ENCODE data around the gene SCGB2A2. TPM values are rescaled to one million over a fixed set of nuclear protein-coding genes. Genes with fewer than 3 reads are reported as not detected.

Gene SCGB2A2
- total and polyA plus RNA-seq, 8 donors = not detected

GRCh38 chr11:62266558-62266957 is 3.4 kb upstream of the SCGB2A2 start:
- no peak for FAIRE-seq
- DNase-seq = no peak
- H3K9me3 ChIP-seq = no peaks in the 10 kb centered on the region
- H3K27ac ChIP-seq = no peak overlapping the region
- no peak overlapping the region for H3K4me3 ChIP-seq
- no peaks in the 10 kb centered on the region for H3K4me1 ChIP-seq
- intact Hi-C loops (cut with DNase I) = no loop called here
- no peak for TF ChIP-seq CTCF (IDR thresholded peaks at IDR 0.05)
- ATAC-seq = no peak
- 59 to 68% methylated on average over 4 of the region's 4 CpGs for WGBS, 2 donors
- no peaks in the 10 kb centered on the region for H3K36me3 ChIP-seq
- H3K27me3 ChIP-seq = no peaks in the 10 kb centered on the region

- WGBS, 2 donors = 73 to 76% methylated on average over 1 of the region's 1 CpG
- FAIRE-seq = no peak
- intact Hi-C loops (cut with DNase I) = no loop called here
- Histone ChIP-seq H3K9me3 (no peaks in the 10 kb centered on the region), H3K4me3 (no peak overlapping the region), H3K27me3 (no peaks in the 10 kb centered on the region), H3K27ac (no peak overlapping the region), H3K4me1 (no peaks in the 10 kb centered on the region), H3K36me3 (no peaks in the 10 kb centered on the region)
- ATAC-seq = no peak
- TF ChIP-seq CTCF (IDR thresholded peaks at IDR 0.05) = no peak
- no peak for DNase-seq
Measured at GRCh38 chr11:62267050-62267449, 2.9 kb upstream of the SCGB2A2 start.

- ATAC-seq = no peak
- Histone ChIP-seq H3K4me3 (no peak overlapping the region), H3K27ac (no peak overlapping the region), H3K27me3 (no peaks in the 10 kb centered on the region), H3K9me3 (no peaks in the 10 kb centered on the region), H3K4me1 (no peaks in the 10 kb centered on the region), H3K36me3 (no peaks in the 10 kb centered on the region)
- no peak for TF ChIP-seq CTCF (IDR thresholded peaks at IDR 0.05)
- FAIRE-seq = no peak
- no peak for DNase-seq
- WGBS, 2 donors = 60 to 74% methylated on average over 3 of the region's 3 CpGs
- intact Hi-C loops (cut with DNase I) = no loop called here
Measured at GRCh38 chr11:62267576-62267975, 2.4 kb upstream of the SCGB2A2 start.

GRCh38 chr11:62273284-62273683 is 3.3 kb downstream of the SCGB2A2 start:
- no peak for FAIRE-seq
- intact Hi-C loops (cut with DNase I) = no loop called here

More at GRCh38 chr11:62273284-62273683, 3.3 kb downstream of the SCGB2A2 start:
- H3K4me1 ChIP-seq = no peaks in the 10 kb centered on the region
- ATAC-seq (no peak), DNase-seq (no peak)
- no peaks in the 10 kb centered on the region for H3K9me3 ChIP-seq
- H3K27me3 ChIP-seq = no peaks in the 10 kb centered on the region
- 75 to 80% methylated on average over 5 of the region's 5 CpGs for WGBS, 2 donors
- no peak overlapping the region for H3K27ac ChIP-seq
- no peak for TF ChIP-seq CTCF (IDR thresholded peaks at IDR 0.05)
- no peaks in the 10 kb centered on the region for H3K36me3 ChIP-seq
- H3K4me3 ChIP-seq = no peak overlapping the region
